Uterus (tissue), 4 donors: ENCODE data around the gene CAPN1. TPM values are rescaled to one million over a fixed set of nuclear protein-coding genes. Genes with fewer than 3 reads are reported as not detected.
A peak's percentile ranks its signal among the peaks of the same experiment; 100 is the strongest.
"Not testable (repeated sequence)": the region's sequence is repeated elsewhere in the genome, so short reads cannot be mapped to it uniquely, and the experiment has no call there.

Experiments used
- DNase-seq, 2 donors: peaks; one replicate each; pipeline ENCODE4 v3.0.0-alpha.2; 2019 to 2020
- H3K27ac ChIP-seq, 2 donors: fragments of 200-600 bp; sonication (generic); 1 replicate in 1 of 2; 2 replicates in 1 of 2; pipeline ENCODE4 v1.5.1; 2016 to 2018
- H3K27me3 ChIP-seq, 2 donors: fragments of 200-600 bp; sonication (generic); one replicate each; pipeline ENCODE4 v1.5.1; 2018 to 2019; ENCODE audit warnings: control low read depth in 1 of 2
- H3K36me3 ChIP-seq, 2 donors: fragments of 200-600 bp; sonication (generic); one replicate each; pipeline ENCODE4 v1.5.1; 2019; ENCODE audit warnings: control low read depth in 1 of 2
- H3K4me1 ChIP-seq, 2 donors: fragments of 200-600 bp; sonication (generic); one replicate each; pipeline ENCODE4 v1.5.1; 2018 to 2019; ENCODE audit warnings: control low read depth in 1 of 2
- H3K4me3 ChIP-seq, 2 donors: fragments of 200-600 bp; sonication (generic); 1 replicate in 1 of 2; 2 replicates in 1 of 2; pipeline ENCODE4 v1.5.1; 2018 to 2019; ENCODE audit warnings: mild to moderate bottlenecking in 1 of 2
- H3K9me3 ChIP-seq, 2 donors: fragments of 200-600 bp; sonication (generic); one replicate each; pipeline ENCODE4 v1.5.1; 2019; ENCODE audit warnings: control low read depth in 1 of 2
- CTCF ChIP-seq, 4 experiments: fragments of 200-600 bp in 2 of 4; fragments of 450-650 bp in 2 of 4; sonication (generic) in 2 of 4; IDR thresholded peaks; one replicate each; pipeline ENCODE4 v1.5.1; 2016 to 2019; ENCODE audit warnings: antibody characterized with exemption in 4 of 4, mild to moderate bottlenecking in 2 of 4, moderate library complexity in 1 of 4
- POLR2A ChIP-seq, 2 donors: fragments of 450-650 bp; IDR thresholded peaks; one replicate each; pipeline ENCODE4 v1.6.1; 2016; ENCODE audit warnings: antibody characterized with exemption in 2 of 2, mild to moderate bottlenecking in 1 of 2, moderate library complexity in 1 of 2
- intact Hi-C: fragments of 100-400 bp; cut with DNase I; formaldehyde crosslinking; loops from one replicate; pipeline ENCODE4 v1.15.1; 2023; ENCODE audit warnings: low total_unique reads
- total RNA-seq, 4 donors: library from RNA; depleted of rRNA in 3 of 4; stranded (reverse); fragments of >200 nt in 3 of 4; gene quantifications; one replicate each; pipeline versions ENCODE4 v1.1.0 to v1.2.4, GENCODE V29; 2014 to 2023
- donor health status: DM: yes; HTN: yes; CAD: no.

The CAPN1 gene
- total RNA-seq, 4 donors from 2014 or later, result 122 to 174 (median 157) TPM

GRCh38 chr11:65169164-65169641, 12.5 kb upstream of the CAPN1 start:
- TF ChIP-seq POLR2A (IDR thresholded peaks at IDR 0.05) (no peak), CTCF (IDR thresholded peaks at IDR 0.05) (no peak)
- DNase-seq, result no peak
- H3K4me3 ChIP-seq, result no peak overlapping the region
- intact Hi-C loops, result no loop called here
- no peaks in the 10 kb centered on the region for H3K36me3 ChIP-seq
- no peaks in the 10 kb centered on the region for H3K9me3 ChIP-seq
- no peaks in the 10 kb centered on the region for H3K4me1 ChIP-seq
- H3K27me3 ChIP-seq, result no peaks in the 10 kb centered on the region
- H3K27ac ChIP-seq, result no peak overlapping the region

- H3K27ac ChIP-seq, result no peak within 1 kb of the TSS
- no peak for TF ChIP-seq POLR2A (IDR thresholded peaks at IDR 0.05)
- TF ChIP-seq CTCF (IDR thresholded peaks at IDR 0.05), result no peak
- intact Hi-C loops, result no loop called here
- no peaks in the 10 kb centered on the region for H3K27me3 ChIP-seq
- no peak for DNase-seq
- H3K36me3 ChIP-seq, result no peaks in the 10 kb centered on the region
- H3K9me3 ChIP-seq, result no peaks in the 10 kb centered on the region
- H3K4me3 ChIP-seq, result no peak within 1 kb of the TSS
- H3K4me1 ChIP-seq, result no peaks in the 10 kb centered on the region
These were observed 11.6 kb upstream of the CAPN1 start, which contains the start of gene SPDYC for GRCh38 chr11:65170058-65170534. SPDYC (plus strand) TSS chr11:65170233; CDS start chr11:65171358, 1,125 bp downstream.

- H3K4me1 ChIP-seq, result no peaks in the 10 kb centered on the region
- DNase-seq, result no peak
- H3K4me3 ChIP-seq, result no peak overlapping the region
- no peak overlapping the region for H3K27ac ChIP-seq
- H3K36me3 ChIP-seq, result no peaks in the 10 kb centered on the region
- no peaks in the 10 kb centered on the region for H3K9me3 ChIP-seq
- TF ChIP-seq CTCF (IDR thresholded peaks at IDR 0.05) (no peak), POLR2A (IDR thresholded peaks at IDR 0.05) (no peak)
- intact Hi-C loops, result no loop called here
- H3K27me3 ChIP-seq, result no peaks in the 10 kb centered on the region
These were observed 9.1 kb upstream of the CAPN1 start for GRCh38 chr11:65172600-65172999.

GRCh38 chr11:65174571-65175010, 7.1 kb upstream of the CAPN1 start:
- H3K36me3 ChIP-seq, H3K4me1 ChIP-seq, H3K27ac ChIP-seq, intact Hi-C loops, H3K4me3 ChIP-seq, DNase-seq, H3K27me3 ChIP-seq, H3K9me3 ChIP-seq: not testable (repeated sequence)

GRCh38 chr11:65180877-65181568, 705 bp upstream of the CAPN1 start:
- peak overlapping the region; percentile 82 to 91 for H3K27ac ChIP-seq
- TF ChIP-seq POLR2A (IDR thresholded peaks at IDR 0.05) (peak in 1 of 2 donors; percentile 46), CTCF (IDR thresholded peaks at IDR 0.05) (peak; percentile 23 to 63 (median 30))

More at GRCh38 chr11:65180877-65181568, 705 bp upstream of the CAPN1 start:
- peak; percentile 48 to 63 for DNase-seq
- H3K4me3 ChIP-seq, result peak overlapping the region; percentile 63 to 81
- intact Hi-C loops, result no loop called here
- H3K9me3 ChIP-seq, result no peaks in the 10 kb centered on the region
- peaks cover 0 to 11% of the 10 kb centered on the region in 2 donors for H3K4me1 ChIP-seq
- no peaks in the 10 kb centered on the region for H3K27me3 ChIP-seq
- H3K36me3 ChIP-seq, result no peaks in the 10 kb centered on the region
